ENCODE data around the gene MBOAT2. TPM values are rescaled to one million over a fixed set of nuclear protein-coding genes. Genes with fewer than 3 reads are reported as not detected.
"Not testable (repeated sequence)": the region's sequence is repeated elsewhere in the genome, so short reads cannot be mapped to it uniquely, and the experiment has no call there.

Gene MBOAT2
- total and polyA plus RNA-seq, 4 donors, result 5.0 to 26.3 (median 15.0) TPM

GRCh38 chr2:8981876-8982275 is 21.6 kb downstream of the MBOAT2 start:
- Histone ChIP-seq H3K27me3 (ENCODE audit: control insufficient read depth in 1 of 2, insufficient read depth in 2 of 2, low read length in 1 of 2) (no peaks in the 10 kb centered on the region), H3K36me3 (ENCODE audit: control insufficient read depth in 1 of 2, insufficient read depth in 2 of 2, low read length in 1 of 2) (no peaks in the 10 kb centered on the region), H3K9me3 (ENCODE audit: control insufficient read depth, low read length) (no peaks in the 10 kb centered on the region), H3K4me1 (ENCODE audit: control insufficient read depth in 1 of 2, insufficient read depth in 2 of 2, low read length in 2 of 2) (peaks cover 0 to 1% of the 10 kb centered on the region in 2 donors), H3K27ac (ENCODE audit: low read depth in 1 of 2, low read length in 2 of 2) (no peak overlapping the region), H3K4me3 (ENCODE audit: low read length in 2 of 2) (no peak overlapping the region)
- 93 to 98% methylated on average over 7 of the region's 7 CpGs for WGBS, 2 donors
- ATAC-seq (ENCODE audit: low FRiP score), result no peak
- no peak for DNase-seq
- intact Hi-C loops (cut with DNase I), result no loop called here

DNA sequence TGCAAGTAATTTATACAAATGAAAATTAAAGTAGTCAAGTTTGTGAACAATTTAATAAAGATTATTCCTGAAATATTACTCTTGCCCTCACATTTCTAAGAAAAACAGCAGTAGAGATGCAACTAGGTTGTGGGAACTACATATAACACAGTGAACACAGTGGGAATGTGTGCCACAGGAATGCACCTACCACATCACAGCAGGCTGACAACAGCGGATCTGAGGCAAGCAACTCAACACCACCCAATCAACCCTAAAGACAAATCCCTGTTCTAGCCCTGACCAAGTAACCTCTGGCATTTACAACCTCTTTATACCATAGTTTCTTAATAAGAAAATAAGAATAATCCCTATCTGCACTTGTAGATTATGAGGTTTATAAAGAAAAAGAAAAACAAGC is 23.4 kb downstream of the MBOAT2 start:
- intact Hi-C loops (cut with DNase I), result no loop called here
- Histone ChIP-seq H3K9me3 (ENCODE audit: control insufficient read depth, low read length) (no peaks in the 10 kb centered on the region), H3K27ac (ENCODE audit: low read depth in 1 of 2, low read length in 2 of 2) (no peak overlapping the region), H3K4me3 (ENCODE audit: low read length in 2 of 2) (no peak overlapping the region), H3K27me3 (ENCODE audit: control insufficient read depth in 1 of 2, insufficient read depth in 2 of 2, low read length in 1 of 2) (no peaks in the 10 kb centered on the region), H3K36me3 (ENCODE audit: control insufficient read depth in 1 of 2, insufficient read depth in 2 of 2, low read length in 1 of 2) (no peaks in the 10 kb centered on the region), H3K4me1 (ENCODE audit: control insufficient read depth in 1 of 2, insufficient read depth in 2 of 2, low read length in 2 of 2) (peaks cover 0 to 1% of the 10 kb centered on the region in 2 donors)
- no peak for DNase-seq
- ATAC-seq (ENCODE audit: low FRiP score), result no peak
- 94 to 96% methylated on average over 1 of the region's 1 CpG for WGBS, 2 donors

DNA sequence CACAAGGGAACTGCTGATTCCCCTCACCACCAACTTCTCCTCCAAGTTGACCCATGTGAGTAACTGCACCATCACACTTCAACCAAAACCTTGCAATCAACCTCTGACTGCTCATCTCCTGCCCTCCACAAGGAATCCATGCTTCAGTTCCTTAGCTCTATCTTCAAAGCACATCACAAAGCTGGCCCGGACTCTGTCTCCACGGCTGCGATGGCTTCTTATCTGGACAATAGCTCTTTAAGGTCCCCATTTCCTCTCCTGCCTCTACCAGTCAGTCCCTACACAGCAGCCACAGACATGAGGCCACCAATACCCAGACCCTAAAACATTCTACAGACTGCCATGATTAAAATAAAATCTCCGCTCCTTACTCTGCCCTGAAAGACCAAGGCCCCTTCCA is 25.7 kb downstream of the MBOAT2 start:
- H3K4me3 ChIP-seq (ENCODE audit: low read length in 2 of 2), result no peak overlapping the region
- DNase-seq (no peak), ATAC-seq (ENCODE audit: low FRiP score) (no peak)
- 96 to 99% methylated on average over 4 of the region's 4 CpGs for WGBS, 2 donors
- H3K9me3 ChIP-seq (ENCODE audit: control insufficient read depth, low read length), result no peaks in the 10 kb centered on the region
- H3K27me3 ChIP-seq (ENCODE audit: control insufficient read depth in 1 of 2, insufficient read depth in 2 of 2, low read length in 1 of 2), result no peaks in the 10 kb centered on the region
- H3K4me1 ChIP-seq (ENCODE audit: control insufficient read depth in 1 of 2, insufficient read depth in 2 of 2, low read length in 2 of 2), result peaks cover 0 to 1% of the 10 kb centered on the region in 2 donors
- intact Hi-C loops (cut with DNase I), result no loop called here
- no peaks in the 10 kb centered on the region for H3K36me3 ChIP-seq (ENCODE audit: control insufficient read depth in 1 of 2, insufficient read depth in 2 of 2, low read length in 1 of 2)
- H3K27ac ChIP-seq (ENCODE audit: low read depth in 1 of 2, low read length in 2 of 2), result no peak overlapping the region

DNA sequence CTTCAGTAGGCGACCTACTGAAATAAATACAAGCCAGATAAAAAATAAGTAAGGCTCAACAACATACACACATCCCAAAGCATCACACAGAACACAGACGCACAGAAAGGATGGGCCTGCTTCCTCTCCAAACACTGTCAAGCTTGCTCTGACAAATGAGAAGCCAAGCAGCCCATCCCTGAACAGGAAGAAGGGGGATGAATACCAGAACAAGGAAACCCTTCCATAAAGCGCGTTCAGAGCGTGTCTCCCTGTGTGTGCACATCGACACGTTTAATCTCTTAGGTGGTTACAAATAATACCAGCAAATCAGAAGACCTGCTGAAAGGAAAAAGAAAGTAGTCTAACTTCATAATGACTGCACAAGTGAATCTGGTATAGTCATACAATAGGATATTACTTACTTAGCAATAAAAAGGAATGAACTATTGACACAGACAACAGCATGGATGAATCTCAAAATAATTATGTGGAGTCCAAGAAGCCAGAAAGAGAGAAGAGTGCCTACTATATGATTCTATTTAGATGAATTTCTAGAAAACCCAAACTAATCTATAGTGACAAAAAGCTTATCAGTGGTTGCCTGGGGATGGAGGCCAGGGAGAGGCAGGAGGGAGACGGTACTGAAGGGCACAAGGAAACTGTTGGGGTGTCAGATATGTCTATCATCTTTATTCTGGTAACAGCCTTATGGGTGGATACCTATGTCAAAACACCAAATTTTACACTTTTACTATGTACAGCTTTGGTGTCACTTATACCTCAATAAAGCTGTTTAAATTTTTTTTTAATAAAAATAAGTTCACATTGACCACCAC is 26.8 kb downstream of the MBOAT2 start:
- ATAC-seq (ENCODE audit: low FRiP score) (no peak), DNase-seq (no peak)
- intact Hi-C loops (cut with DNase I), result no loop called here
- Histone ChIP-seq H3K27ac (ENCODE audit: low read depth in 1 of 2, low read length in 2 of 2) (no peak overlapping the region), H3K4me3 (ENCODE audit: low read length in 2 of 2) (no peak overlapping the region), H3K27me3 (ENCODE audit: control insufficient read depth in 1 of 2, insufficient read depth in 2 of 2, low read length in 1 of 2) (no peaks in the 10 kb centered on the region), H3K9me3 (ENCODE audit: control insufficient read depth, low read length) (no peaks in the 10 kb centered on the region), H3K36me3 (ENCODE audit: control insufficient read depth in 1 of 2, insufficient read depth in 2 of 2, low read length in 1 of 2) (no peaks in the 10 kb centered on the region), H3K4me1 (ENCODE audit: control insufficient read depth in 1 of 2, insufficient read depth in 2 of 2, low read length in 2 of 2) (no peaks in the 10 kb centered on the region)
- WGBS, 2 donors, result 72 to 75% methylated on average over 8 of the region's 8 CpGs

DNA sequence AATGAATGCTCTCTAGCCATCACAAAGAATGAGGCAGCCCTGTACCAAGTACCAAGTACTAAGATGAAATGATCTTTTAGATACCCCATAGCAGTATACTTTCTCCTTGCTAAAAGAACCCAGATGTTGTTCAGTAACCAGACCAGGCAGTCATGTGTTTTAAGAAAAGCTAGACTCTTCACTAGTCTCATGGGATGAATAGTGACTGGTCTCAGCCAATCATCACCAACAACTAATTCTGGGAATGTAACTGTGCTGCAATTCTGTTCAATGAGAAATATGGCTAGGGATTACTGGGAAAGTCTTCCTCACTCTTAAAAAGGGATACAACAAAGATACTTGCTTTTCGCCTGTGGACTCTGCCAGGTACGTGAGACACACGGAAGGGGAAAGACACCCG is 29.5 kb downstream of the MBOAT2 start:
- H3K4me3 ChIP-seq (ENCODE audit: low read length in 2 of 2), result no peak overlapping the region
- intact Hi-C loops (cut with DNase I), result no loop called here
- H3K36me3 ChIP-seq (ENCODE audit: control insufficient read depth in 1 of 2, insufficient read depth in 2 of 2, low read length in 1 of 2), result no peaks in the 10 kb centered on the region
- DNase-seq (no peak), ATAC-seq (ENCODE audit: low FRiP score) (no peak)
- no peaks in the 10 kb centered on the region for H3K4me1 ChIP-seq (ENCODE audit: control insufficient read depth in 1 of 2, insufficient read depth in 2 of 2, low read length in 2 of 2)
- 87 to 95% methylated on average over 4 of the region's 4 CpGs for WGBS, 2 donors
- no peaks in the 10 kb centered on the region for H3K9me3 ChIP-seq (ENCODE audit: control insufficient read depth, low read length)
- H3K27ac ChIP-seq (ENCODE audit: low read depth in 1 of 2, low read length in 2 of 2), result no peak overlapping the region
- no peaks in the 10 kb centered on the region for H3K27me3 ChIP-seq (ENCODE audit: control insufficient read depth in 1 of 2, insufficient read depth in 2 of 2, low read length in 1 of 2)

- H3K4me1 ChIP-seq (ENCODE audit: control insufficient read depth in 1 of 2, insufficient read depth in 2 of 2, low read length in 2 of 2); H3K27me3 ChIP-seq (ENCODE audit: control insufficient read depth in 1 of 2, insufficient read depth in 2 of 2, low read length in 1 of 2); H3K27ac ChIP-seq (ENCODE audit: low read depth in 1 of 2, low read length in 2 of 2); DNase-seq; intact Hi-C loops (cut with DNase I); H3K4me3 ChIP-seq (ENCODE audit: low read length in 2 of 2); H3K9me3 ChIP-seq (ENCODE audit: control insufficient read depth, low read length); H3K36me3 ChIP-seq (ENCODE audit: control insufficient read depth in 1 of 2, insufficient read depth in 2 of 2, low read length in 1 of 2); ATAC-seq (ENCODE audit: low FRiP score): not testable (repeated sequence)
- WGBS, 2 donors, result 94 to 96% methylated on average over 1 to 3 of the region's 3 CpGs
Measured at GRCh38 chr2:8973017-8973416, 30.5 kb downstream of the MBOAT2 start.

GRCh38 chr2:8972535-8972934 is 30.9 kb downstream of the MBOAT2 start:
- intact Hi-C loops (cut with DNase I); H3K27me3 ChIP-seq (ENCODE audit: control insufficient read depth in 1 of 2, insufficient read depth in 2 of 2, low read length in 1 of 2); DNase-seq; H3K9me3 ChIP-seq (ENCODE audit: control insufficient read depth, low read length); ATAC-seq (ENCODE audit: low FRiP score); H3K4me1 ChIP-seq (ENCODE audit: control insufficient read depth in 1 of 2, insufficient read depth in 2 of 2, low read length in 2 of 2); H3K27ac ChIP-seq (ENCODE audit: low read depth in 1 of 2, low read length in 2 of 2); H3K4me3 ChIP-seq (ENCODE audit: low read length in 2 of 2); H3K36me3 ChIP-seq (ENCODE audit: control insufficient read depth in 1 of 2, insufficient read depth in 2 of 2, low read length in 1 of 2): not testable (repeated sequence)
- no CpG with 5 or more reads among the region's 1 CpG for WGBS, 2 donors

DNA sequence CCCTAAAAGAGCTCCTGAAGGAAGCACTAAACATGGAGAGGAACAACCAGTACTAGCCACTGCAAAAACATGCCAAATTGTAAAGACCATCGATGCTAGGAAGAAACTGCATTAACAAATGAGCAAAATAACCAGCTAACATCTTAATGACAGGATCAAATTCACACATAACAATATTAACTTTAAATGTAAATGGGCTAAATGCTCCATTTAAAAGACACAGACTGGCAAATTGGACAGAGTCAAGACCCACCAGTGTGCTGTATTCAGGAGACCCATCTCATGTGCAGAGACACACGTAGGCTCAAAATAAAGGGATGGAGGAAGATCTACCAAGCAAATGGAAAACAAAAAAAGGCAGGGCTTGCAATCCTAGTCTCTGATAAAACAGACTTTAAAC is 34.1 kb downstream of the MBOAT2 start:
- H3K4me3 ChIP-seq (ENCODE audit: low read length in 2 of 2); ATAC-seq (ENCODE audit: low FRiP score); H3K27me3 ChIP-seq (ENCODE audit: control insufficient read depth in 1 of 2, insufficient read depth in 2 of 2, low read length in 1 of 2); H3K9me3 ChIP-seq (ENCODE audit: control insufficient read depth, low read length); H3K4me1 ChIP-seq (ENCODE audit: control insufficient read depth in 1 of 2, insufficient read depth in 2 of 2, low read length in 2 of 2); H3K27ac ChIP-seq (ENCODE audit: low read depth in 1 of 2, low read length in 2 of 2); intact Hi-C loops (cut with DNase I); H3K36me3 ChIP-seq (ENCODE audit: control insufficient read depth in 1 of 2, insufficient read depth in 2 of 2, low read length in 1 of 2); DNase-seq: not testable (repeated sequence)
- 96 to 97% methylated on average over 2 of the region's 2 CpGs for WGBS, 2 donors

DNA sequence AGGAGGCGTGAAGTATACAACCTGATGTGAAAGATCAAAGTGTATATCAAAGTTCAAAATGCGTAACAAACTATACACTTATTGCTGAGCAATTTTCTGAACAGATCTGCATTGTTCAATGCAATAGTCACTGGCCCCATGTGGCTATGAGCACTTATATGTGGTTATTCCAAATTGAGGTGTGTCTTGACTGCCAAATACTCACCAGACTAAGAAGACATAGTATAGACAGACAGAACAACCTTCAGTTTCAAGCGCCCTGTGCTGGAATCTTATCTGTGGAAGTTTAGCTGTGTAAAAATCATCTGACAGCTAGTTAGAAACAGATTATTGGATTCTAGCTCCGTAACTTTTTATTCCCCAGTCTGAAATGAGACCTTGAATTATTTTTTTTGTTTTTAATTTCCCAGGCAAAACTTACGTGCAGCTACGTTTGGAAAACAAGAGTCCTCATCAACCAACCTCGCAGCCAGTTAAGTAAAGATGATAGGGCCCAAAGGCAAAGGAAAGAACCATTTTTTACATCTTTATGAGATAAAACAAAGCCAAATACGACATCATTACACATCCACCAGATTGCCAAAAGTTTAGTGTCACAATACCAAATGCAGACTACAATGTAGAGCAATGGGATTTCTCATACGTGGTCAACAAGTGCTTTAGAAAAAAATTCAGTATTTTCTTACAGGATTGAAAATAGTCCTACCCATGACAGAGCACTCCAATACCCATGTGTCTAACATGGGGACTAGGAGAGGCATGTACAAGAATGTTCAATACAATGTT is 37.2 kb downstream of the MBOAT2 start:
- no peaks in the 10 kb centered on the region for H3K36me3 ChIP-seq (ENCODE audit: control insufficient read depth in 1 of 2, insufficient read depth in 2 of 2, low read length in 1 of 2)
- DNase-seq (no peak), ATAC-seq (ENCODE audit: low FRiP score) (no peak)
- H3K4me3 ChIP-seq (ENCODE audit: low read length in 2 of 2), result no peak overlapping the region
- no peak overlapping the region for H3K27ac ChIP-seq (ENCODE audit: low read depth in 1 of 2, low read length in 2 of 2)
- WGBS, 2 donors, result 86 to 88% methylated on average over 9 of the region's 9 CpGs
- intact Hi-C loops (cut with DNase I), result no loop called here
- H3K27me3 ChIP-seq (ENCODE audit: control insufficient read depth in 1 of 2, insufficient read depth in 2 of 2, low read length in 1 of 2), result no peaks in the 10 kb centered on the region
- no peaks in the 10 kb centered on the region for H3K4me1 ChIP-seq (ENCODE audit: control insufficient read depth in 1 of 2, insufficient read depth in 2 of 2, low read length in 2 of 2)
- no peaks in the 10 kb centered on the region for H3K9me3 ChIP-seq (ENCODE audit: control insufficient read depth, low read length)
